Nephron progenitor cell (in vitro differentiated cells): Measurements from ENCODE around the gene TLR2.
A peak's percentile ranks its signal among the peaks of the same experiment; 100 is the strongest.

Source experiments
- DNase-seq: peaks from one replicate; pipeline ENCODE4 v3.0.0; 2021
- H3K27ac Mint-ChIP-seq: 2 replicates; pipeline ENCODE4 v1.8.0; 2021; ENCODE audit warnings: mild to moderate bottlenecking, moderate library complexity, mixed read lengths
- H3K27me3 Mint-ChIP-seq: 2 replicates; pipeline ENCODE4 v1.8.0; 2021; ENCODE audit warnings: mild to moderate bottlenecking, low read depth, mixed read lengths; ENCODE audit not compliant: poor library complexity
- H3K36me3 Mint-ChIP-seq: 2 replicates; pipeline ENCODE4 v1.8.0; 2021; ENCODE audit warnings: low read depth, mixed read lengths
- H3K4me1 Mint-ChIP-seq: 2 replicates; pipeline ENCODE4 v1.8.0; 2021; ENCODE audit warnings: mixed read lengths
- H3K4me3 Mint-ChIP-seq: 2 replicates; pipeline ENCODE4 v1.8.0; 2021; ENCODE audit warnings: mild to moderate bottlenecking, moderate library complexity, mixed read lengths
- H3K9me3 Mint-ChIP-seq: 2 replicates; pipeline ENCODE4 v1.8.0; 2021; ENCODE audit warnings: mild to moderate bottlenecking, moderate library complexity, mixed read lengths
- TF ChIP-seq, protein P1 (sequence below): fragments of 200-600 bp; sonication (generic); IDR thresholded peaks from 2 replicates; pipeline ENCODE4 v1.5.0; 2021; ENCODE audit warnings: antibody characterized with exemption

The TLR2 gene

DNA sequence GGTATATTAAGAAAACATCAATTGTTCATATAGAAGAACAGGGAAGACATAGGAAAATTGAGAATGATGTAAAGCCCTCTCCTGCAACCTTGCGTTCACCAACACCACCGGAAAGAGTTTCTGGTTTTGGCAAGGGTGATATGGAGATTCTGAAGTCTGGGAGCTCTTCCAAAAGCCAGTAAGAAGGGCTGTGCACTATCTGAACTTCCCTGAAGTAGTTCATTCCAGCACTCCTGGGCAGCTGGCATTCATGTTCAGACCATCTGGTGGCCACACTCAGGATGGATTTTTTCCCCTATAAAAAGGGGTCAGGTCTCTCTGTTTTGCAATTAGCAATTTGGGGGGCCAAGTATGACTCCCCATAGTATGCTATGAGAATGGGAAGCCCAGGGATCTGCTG, 15.4 kb upstream of the TLR2 start:
- H3K4me1 Mint-ChIP-seq, result no peaks in the 10 kb centered on the region
- peaks cover 12% of the 10 kb centered on the region for H3K9me3 Mint-ChIP-seq
- H3K27me3 Mint-ChIP-seq, result peaks cover 18% of the 10 kb centered on the region
- no peak overlapping the region for H3K4me3 Mint-ChIP-seq
- no peaks in the 10 kb centered on the region for H3K36me3 Mint-ChIP-seq
- TF ChIP-seq, protein P1, sequence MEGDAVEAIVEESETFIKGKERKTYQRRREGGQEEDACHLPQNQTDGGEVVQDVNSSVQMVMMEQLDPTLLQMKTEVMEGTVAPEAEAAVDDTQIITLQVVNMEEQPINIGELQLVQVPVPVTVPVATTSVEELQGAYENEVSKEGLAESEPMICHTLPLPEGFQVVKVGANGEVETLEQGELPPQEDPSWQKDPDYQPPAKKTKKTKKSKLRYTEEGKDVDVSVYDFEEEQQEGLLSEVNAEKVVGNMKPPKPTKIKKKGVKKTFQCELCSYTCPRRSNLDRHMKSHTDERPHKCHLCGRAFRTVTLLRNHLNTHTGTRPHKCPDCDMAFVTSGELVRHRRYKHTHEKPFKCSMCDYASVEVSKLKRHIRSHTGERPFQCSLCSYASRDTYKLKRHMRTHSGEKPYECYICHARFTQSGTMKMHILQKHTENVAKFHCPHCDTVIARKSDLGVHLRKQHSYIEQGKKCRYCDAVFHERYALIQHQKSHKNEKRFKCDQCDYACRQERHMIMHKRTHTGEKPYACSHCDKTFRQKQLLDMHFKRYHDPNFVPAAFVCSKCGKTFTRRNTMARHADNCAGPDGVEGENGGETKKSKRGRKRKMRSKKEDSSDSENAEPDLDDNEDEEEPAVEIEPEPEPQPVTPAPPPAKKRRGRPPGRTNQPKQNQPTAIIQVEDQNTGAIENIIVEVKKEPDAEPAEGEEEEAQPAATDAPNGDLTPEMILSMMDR, result no peak
- no peak overlapping the region for H3K27ac Mint-ChIP-seq
- DNase-seq, result no peak

DNA sequence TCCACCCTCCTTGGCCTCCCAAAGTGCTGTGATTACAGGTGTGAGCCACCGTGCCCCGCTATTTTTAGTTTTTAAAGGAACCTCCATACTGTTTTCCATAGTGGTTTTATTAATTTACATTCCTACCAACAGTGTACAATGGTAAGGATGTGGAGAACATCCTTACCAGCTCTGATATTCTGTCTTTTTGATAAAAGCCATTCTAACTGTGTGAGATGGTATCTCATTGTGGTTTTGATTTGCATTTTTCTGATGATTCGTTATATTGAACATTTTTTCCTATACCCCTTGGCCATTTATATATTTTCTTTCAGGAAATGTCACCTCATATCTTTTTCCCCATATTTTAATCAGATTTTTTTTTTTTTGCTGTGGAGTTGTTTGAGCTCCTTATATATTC, 14.2 kb upstream of the TLR2 start:
- Mint-ChIP-seq H3K36me3 (no peaks in the 10 kb centered on the region), H3K27me3 (peaks cover 14% of the 10 kb centered on the region), H3K27ac (no peak overlapping the region), H3K4me3 (no peak overlapping the region), H3K9me3 (peaks cover 19% of the 10 kb centered on the region), H3K4me1 (no peaks in the 10 kb centered on the region)
- TF ChIP-seq, protein P1, result no peak
- no peak for DNase-seq

DNA sequence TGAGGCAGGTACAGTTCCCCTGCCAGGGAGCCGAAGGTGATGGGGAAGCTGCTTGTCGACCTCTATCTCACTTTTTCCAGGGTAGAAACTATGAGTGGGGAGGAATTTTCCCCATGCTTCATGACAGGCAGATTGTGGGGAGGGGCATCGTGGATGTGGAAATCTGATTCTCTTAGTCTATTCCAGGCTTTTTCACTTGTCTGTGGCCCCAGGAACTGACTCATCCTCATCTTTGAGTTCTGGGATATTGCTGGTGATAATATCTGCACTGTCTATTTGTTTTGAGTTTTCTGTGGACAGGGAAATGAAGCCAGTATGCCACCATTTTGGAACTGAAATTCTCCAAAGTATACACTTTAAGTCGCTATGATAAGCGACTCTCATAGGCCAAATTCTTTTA, 7.6 kb upstream of the TLR2 start:
- no peak for DNase-seq
- Mint-ChIP-seq H3K27ac (no peak overlapping the region), H3K36me3 (no peaks in the 10 kb centered on the region), H3K4me1 (no peaks in the 10 kb centered on the region), H3K4me3 (no peak overlapping the region), H3K27me3 (peaks cover 18% of the 10 kb centered on the region), H3K9me3 (peaks cover 33% of the 10 kb centered on the region)
- TF ChIP-seq, protein P1, result no peak

DNA sequence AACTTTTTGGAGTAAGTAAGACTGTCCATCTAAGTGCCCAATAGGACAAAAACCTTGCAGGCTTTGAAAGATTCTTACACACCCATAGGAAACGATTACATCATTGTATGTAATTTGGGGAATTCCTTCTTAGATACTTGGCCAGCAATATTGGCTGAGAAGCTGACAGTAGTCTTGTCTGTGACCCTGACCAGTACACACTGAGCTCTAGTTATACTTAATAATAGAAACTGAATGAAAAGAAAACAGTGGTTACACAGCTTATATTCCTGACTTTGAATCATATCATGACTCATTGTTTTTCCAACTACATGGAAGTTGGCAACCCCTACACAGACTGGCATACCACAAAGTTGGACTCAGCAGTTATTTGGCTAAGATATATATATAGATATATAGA, 7.1 kb upstream of the TLR2 start:
- no peak overlapping the region for H3K27ac Mint-ChIP-seq

DNA sequence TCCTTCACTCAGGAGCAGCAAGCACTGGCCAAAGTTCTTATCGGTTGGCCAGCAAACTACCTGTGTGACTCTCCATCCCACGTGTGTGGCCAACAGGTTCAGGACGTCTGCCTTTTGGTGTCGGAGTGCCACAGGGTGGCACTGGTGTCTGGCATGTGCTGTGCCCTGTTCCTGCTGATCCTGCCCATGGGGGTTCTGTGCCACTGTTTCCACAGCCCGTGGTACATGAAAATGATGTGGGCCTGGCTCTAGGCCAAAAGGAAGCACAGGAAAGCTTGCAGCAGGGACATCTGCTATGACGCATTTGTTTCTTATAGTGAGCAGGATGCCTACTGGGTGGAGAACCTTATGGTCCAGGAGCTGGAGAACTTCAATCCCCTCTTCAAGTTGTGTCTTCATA, 4.6 kb upstream of the TLR2 start:
- TF ChIP-seq, protein P1, result no peak
- H3K36me3 Mint-ChIP-seq, result no peaks in the 10 kb centered on the region
- peaks cover 48% of the 10 kb centered on the region for H3K27me3 Mint-ChIP-seq
- H3K4me1 Mint-ChIP-seq, result no peaks in the 10 kb centered on the region
- DNase-seq, result no peak
- H3K27ac Mint-ChIP-seq, result no peak overlapping the region
- H3K4me3 Mint-ChIP-seq, result no peak overlapping the region
- peaks cover 30% of the 10 kb centered on the region for H3K9me3 Mint-ChIP-seq

More for the DNA sequence above, 7.1 kb upstream of the TLR2 start:
- H3K36me3 Mint-ChIP-seq, result no peaks in the 10 kb centered on the region
- H3K9me3 Mint-ChIP-seq, result peaks cover 38% of the 10 kb centered on the region
- no peak for DNase-seq
- no peak overlapping the region for H3K4me3 Mint-ChIP-seq
- TF ChIP-seq, protein P1, result no peak
- H3K4me1 Mint-ChIP-seq, result no peaks in the 10 kb centered on the region
- peaks cover 23% of the 10 kb centered on the region for H3K27me3 Mint-ChIP-seq

DNA sequence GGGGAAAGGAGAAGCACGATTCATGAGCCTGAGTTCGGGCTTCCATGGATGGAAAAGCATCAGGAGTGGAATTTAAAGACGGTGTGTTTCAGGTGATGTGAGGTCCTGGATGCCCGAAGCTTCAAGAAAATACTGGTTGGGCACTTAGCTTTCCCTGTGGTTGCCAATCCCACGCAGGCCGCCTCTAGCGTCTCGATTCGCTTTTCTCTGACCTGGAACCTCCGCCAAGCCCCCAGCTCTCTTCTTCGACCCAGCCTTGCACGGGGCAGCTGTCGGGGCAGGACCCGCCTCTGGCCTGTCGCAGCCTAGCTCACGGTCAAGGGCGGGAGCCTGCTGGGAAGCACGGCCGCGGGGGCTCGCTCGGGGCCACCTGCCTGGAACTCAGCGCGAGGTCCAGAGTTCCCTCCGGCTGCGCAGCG, 308 bp upstream of the TLR2 start:
- peaks cover 46% of the 10 kb centered on the region for H3K9me3 Mint-ChIP-seq
- peaks cover 5% of the 10 kb centered on the region for H3K36me3 Mint-ChIP-seq
- peaks cover 6% of the 10 kb centered on the region for H3K4me1 Mint-ChIP-seq
- peak; percentile 70 for DNase-seq
- TF ChIP-seq, protein P1, result no peak
- H3K4me3 Mint-ChIP-seq, result peak overlapping the region; percentile 74
- no peak overlapping the region for H3K27ac Mint-ChIP-seq
- H3K27me3 Mint-ChIP-seq, result peaks cover 61% of the 10 kb centered on the region
